Stimulated activated CD8-positive, alpha-beta memory T cell treated with anti-CD3 and anti-CD28 coated beads, Interleukin-4, amount 100 ng/mL, for 24 hours (primary cell): ENCODE data around the gene BARX2.

Experiments used
- DNase-seq: peaks from one replicate; pipeline ENCODE4 v3.0.0-alpha.2; 2020; ENCODE audit warnings: low read depth

Gene BARX2

DNA sequence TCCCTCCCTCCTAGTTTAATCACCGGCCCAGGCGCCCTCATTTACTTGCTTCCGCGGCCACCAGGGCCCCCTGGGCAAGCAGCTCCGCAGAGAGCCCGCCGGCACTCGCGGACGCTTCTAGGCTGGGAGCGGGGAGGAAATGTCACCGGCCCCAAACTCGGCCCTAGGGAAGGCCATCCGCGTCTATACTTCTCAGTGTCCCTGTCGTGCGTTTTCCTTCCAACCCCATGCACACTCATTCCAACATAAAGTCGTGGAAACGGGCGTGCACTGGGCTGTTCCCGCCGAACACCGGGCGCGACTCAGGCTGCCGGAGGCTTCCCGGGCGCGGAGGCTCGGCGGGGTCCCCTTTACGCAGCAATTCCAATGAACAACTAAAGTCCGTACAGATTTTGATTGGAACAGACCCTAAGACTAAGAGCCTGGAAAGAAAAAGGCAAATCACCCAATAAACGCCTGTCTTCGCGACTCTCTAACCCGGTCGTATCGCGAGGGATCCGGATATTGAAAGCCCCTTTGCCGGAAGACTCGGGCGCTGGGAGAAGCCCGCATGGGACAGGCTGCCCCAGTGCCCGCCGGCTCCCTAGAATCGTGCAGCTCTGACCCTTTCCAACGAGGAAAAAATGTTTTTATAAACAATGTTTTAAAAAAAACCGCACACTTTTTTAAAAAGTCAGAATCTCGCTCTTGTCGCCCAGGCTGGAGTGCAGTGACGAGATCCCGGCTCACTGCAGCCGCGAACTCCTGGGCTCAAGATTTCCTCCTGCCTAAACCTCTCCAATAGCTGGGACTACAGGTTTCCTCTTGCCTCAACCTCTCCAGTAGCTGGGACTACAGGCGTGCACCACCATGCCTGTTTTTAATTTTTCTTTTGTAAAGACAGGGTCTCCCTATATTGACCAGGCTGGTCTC is 1.3 kb upstream of the BARX2 start:
- no peak for DNase-seq

DNA sequence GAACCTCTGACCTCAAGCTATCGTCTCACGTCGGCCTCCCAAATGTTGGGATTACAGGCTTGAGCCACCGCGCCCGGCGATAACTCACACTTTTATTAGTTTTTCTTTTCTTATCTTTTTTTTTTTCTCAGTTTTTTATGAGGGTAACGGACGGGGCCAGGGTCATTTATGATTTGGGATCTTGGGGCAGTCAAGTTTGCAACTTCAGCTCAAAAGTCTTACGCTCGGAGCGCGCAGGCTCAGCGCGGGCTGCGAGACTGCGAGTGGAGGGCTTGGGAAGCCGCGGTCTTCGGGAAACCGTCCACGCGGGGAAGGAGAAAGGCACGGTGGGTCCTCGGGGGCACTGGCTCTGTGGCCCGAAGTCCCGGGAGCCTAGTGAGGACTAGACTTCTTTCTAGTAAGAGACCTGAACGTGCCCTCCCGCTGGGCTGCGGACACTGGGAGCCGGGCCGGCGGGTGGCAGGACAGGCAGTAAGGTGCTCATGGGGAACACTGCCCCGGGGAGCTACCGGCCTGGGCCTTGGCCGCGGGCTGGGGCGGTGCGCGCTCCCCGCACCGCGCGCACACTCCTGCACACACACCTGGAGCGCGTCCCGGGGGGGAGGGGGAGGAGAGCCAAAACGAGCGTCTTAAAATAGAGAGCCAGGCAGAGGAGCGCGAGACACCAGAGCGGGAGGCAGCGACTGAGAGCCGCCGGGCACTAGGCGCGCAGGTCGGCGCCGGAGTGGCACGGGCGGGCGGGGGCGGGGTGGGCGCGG is 476 bp upstream of the BARX2 start:
- DNase-seq, result no peak

DNA sequence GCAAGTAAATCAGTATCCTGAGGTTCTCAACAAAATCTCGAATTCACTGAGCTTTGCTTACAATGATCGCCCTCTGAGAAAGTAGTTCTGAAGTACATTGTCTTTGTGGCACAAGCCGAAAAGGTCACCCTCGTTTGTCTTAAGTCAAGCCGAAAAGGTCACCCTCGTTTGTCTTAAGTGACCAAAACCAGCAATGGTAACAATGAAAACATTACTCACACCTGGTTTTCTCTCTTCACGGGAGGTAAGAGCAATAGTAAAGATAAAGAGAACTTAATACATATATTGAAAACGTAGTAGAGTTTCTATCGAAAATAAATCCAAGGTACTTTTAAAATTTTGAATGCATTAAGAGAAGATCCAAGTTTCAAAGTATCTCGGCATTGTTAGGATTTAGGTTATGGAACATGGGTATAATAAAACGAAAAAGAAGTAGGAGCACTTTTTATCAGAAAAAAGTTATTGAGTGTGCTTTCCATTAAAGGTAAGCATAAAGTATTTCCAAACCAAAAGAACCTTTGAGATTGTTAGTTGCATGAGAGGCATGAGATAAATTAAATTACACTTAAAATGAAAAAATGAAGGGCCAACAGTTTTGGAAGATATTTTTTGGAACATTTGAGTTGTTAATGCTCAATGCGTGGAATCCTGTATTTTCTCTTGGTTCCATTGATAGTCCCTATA is 1.2 kb downstream of the BARX2 start:
- no peak for DNase-seq

GRCh38 chr11:129377739-129378138 is 2.1 kb downstream of the BARX2 start:
- DNase-seq, result no peak

DNA sequence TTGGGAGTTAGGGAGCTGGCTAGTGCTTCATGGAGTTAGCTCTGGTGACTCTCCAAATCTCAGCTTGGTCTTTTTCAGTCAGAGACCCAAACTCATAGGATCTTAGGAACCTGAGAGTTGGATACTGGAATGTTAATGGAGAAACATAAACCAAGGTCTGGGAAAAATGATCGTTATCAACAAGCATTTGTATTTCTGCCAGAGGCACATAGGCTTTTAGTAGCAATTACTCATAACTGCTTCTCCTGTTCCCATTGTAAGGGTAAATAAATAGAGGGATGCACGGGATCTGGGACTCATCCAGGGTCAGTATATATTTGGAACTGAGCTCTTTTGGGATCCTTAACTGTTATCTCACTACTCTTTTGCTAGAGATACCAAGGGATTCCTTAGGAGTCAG is 4.8 kb downstream of the BARX2 start:
- DNase-seq, result no peak

DNA sequence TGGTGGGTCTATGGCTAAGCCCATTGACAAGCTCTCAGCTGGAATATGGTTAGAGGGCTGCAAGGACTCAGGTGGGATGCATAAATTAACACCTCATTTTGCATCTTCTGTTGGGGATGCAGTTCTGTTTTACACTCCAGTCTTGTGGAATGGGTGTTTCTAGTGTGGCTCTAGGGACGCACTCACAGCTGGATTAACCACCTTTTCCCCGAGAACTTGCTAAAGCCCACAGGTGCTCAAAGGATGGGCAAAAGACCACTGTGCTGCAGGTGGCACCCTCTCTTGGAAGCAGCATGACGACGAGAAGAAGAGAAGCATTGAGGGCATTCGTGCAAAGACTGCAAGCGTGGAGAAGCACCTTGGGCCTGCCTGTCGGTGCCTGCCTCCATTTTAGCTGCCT is 6.9 kb downstream of the BARX2 start:
- no peak for DNase-seq

- DNase-seq, result no peak
Measured at GRCh38 chr11:129383060-129383459, 7.4 kb downstream of the BARX2 start.

- DNase-seq, result no peak
Measured at GRCh38 chr11:129383502-129383901, 7.9 kb downstream of the BARX2 start.

GRCh38 chr11:129384415-129384814 is 8.8 kb downstream of the BARX2 start:
- no peak for DNase-seq

- no peak for DNase-seq
Measured at GRCh38 chr11:129385801-129386200, 10.2 kb downstream of the BARX2 start.

DNA sequence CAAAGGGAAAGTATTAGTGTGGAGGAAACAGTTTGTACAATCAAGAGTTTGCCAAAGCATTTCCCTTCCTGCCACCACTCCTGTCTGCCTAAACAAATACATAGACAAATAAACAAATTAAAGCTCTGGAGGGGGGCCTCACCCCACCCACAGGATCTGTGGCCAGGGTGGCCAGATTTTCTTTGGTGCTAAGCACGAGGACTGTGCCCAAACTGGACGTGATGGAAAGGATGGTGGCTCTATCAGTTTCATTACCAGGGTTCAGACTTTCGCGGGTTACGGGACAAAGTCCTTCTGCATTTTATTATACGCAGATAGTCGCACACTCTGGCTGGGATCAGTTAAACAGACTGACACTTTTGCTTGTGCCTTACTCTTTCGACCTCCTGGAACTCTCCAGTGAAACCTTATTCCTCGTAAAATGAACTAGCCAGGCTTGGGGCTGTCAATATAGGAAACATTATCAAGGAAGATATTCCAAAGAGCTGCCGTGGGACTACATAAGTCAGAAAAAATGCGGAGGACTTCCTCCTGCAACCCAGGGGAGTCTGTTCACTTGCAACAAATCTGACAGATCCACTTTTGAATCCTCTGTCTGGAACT is 11.2 kb downstream of the BARX2 start:
- no peak for DNase-seq

- DNase-seq, result no peak
Measured at GRCh38 chr11:129387434-129387833, 11.8 kb downstream of the BARX2 start.

DNA sequence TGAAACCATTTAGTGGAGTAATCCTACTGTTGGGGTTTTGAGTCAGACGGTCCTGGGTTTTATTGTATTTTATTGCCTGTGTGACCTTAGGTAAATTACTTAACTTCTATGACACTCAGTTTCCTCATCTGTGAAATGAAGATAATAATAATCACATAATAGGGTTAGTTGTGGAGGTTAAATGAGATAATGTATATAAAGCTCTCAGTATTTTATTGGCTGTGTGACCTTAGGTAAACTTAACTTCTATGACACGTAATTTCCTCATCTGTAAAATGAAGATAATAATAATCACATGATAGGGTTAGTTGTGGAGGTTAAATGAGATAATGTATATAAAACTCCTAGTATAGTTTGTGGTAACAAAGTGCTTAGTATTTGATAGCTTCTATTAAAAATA is 13.2 kb downstream of the BARX2 start:
- DNase-seq, result no peak

DNA sequence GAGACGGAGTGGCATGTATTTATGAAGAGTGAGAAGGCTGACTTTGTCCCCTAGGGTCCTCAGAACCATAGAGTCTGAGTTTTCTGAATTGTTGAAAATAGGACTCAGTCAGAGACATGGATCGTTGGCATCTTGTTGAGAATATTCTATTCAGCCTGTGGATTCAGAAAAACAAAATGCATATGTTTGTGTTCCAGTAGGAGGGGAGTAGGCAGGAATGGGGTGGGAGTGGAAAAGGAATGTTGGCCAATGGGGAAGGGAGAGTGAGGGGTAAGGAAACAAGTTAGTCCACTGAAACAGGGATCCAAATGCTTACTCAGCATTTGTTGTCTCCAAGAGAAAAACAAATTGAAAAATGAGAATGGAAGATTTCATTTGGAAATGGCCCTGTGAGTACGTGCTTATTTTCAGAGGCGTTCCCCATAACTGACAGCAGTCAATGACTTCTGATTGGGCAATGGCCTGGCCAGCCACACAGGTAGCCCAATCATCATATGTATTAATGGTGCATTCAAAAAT is 14.7 kb downstream of the BARX2 start:
- DNase-seq, result no peak

- no peak for DNase-seq
Measured at GRCh38 chr11:129391360-129391759, 15.7 kb downstream of the BARX2 start.

DNA sequence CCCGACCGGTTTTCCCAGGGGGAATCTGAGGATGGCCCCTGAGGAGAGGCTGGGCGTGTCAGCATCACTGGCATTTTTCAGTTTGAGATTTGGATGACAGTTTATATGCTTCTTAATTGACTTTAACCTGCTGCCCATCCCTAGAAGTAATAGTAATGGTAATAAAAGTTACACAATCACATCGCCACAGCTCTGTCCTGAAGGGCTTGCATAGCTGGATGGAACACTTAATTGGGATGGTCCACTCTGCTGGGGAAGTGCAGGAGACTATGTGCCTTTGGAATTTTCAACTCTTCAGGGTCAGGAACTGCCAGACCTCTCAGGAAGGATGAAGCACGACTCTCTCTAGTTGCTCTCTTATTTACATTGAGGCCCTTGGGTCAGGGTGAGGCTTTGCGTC is 16.2 kb downstream of the BARX2 start:
- no peak for DNase-seq

DNA sequence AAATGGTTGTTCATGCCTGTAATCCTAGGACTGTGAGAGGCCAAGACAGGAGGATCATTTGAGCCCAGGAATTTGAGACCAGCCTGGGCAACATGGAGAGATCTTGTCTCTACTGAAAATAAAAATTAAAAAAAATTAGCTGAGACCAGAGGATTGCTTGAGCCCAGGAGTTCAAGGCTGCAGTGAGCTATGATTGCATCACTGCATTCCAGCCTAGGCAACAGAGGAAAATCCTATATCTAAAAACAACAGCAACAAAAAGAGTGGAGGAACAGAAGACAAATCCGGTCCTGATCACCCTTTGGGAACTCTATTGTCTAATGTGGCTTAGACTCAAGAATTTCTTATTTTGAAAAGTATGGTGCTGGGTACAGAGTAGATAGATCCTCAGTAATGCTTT is 17.3 kb downstream of the BARX2 start:
- no peak for DNase-seq

DNA sequence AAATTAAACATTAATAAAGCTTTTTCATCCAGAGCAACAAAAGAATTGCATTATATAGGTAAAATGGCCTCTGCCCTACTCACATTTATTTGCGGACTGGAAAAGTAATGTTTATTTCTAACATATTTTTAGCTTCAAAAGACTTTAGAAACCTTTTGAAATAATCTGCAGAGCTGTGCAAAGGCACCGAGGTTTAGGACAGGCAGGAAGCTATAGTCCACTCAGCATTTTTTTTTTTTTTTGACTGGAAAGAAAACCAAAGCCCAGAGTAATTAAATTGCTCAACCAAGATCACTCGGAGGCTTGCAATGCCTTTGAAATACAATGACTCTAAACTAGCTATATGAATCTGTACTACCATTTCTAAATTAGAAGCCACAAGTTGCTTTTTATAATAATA is 19.1 kb downstream of the BARX2 start:
- DNase-seq, result no peak

DNA sequence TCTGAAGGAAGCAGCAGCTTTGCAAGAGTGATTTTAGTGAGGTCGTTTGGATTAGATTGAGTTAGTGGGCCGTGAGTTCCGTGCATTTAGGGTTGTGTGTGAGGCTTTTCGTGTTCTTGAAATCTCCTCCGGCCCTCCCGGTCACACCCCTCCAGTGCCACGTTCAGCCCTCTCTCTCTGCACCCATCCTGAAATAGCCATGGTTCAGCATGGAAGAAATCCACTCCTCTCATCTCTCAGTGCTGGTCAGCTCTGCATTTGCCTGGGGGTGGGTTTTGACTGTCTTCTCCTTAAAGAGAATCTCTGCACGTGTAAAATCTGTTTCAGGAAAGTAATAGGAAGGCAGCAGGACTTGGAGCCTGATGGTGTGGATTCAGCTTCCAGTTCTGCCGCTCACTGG is 19.8 kb downstream of the BARX2 start:
- DNase-seq, result no peak

DNA sequence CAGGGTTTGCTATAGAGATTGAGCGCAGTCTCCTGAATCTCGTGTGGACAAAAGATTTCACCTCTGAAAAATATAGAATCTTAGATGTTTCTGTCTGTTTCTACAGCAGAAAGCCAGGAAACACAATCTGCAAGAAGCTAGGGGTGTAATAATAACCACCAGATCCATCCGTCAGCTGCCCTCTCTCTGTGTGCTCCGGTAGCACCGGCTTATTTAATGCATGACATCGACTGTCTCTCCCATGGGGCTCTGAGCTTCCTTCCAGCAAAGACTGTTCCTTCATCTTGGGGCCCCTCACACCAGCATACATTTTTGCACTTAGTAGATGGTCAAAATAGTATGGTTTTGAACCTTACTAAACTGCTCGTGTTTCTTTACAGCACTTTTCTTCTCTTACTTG is 20.2 kb downstream of the BARX2 start:
- DNase-seq, result no peak

DNA sequence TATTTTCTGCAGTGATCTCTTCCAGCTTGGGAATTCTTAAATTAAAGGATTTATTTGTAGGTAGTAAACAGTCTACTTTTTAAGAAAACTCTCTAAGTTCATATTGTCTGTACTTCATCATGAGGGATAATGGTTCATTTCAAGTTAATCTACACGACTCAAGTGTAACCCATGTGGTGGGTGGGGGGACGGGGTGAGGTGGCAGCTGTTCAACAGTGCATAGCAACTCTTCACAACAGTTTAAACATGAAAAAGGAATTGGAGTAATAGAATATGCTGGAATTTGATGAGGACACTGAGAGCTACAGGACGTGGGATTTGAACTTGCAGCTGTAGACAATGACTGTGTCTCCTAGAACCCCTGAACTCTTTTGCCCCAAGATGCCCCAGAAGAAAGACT is 20.8 kb downstream of the BARX2 start:
- no peak for DNase-seq
